Duodenal mucosa (tissue), 2 donors: ENCODE results near the gene AMOTL1.
"Not testable (repeated sequence)": the region's sequence is repeated elsewhere in the genome, so short reads cannot be mapped to it uniquely, and the experiment has no call there.

Source experiments
- H3K27ac ChIP-seq: one replicate; pipeline ENCODE4 v1.7.0; 2013; ENCODE audit warnings: low read depth, low read length
- H3K27me3 ChIP-seq, 2 donors: one replicate each; pipeline ENCODE4 v1.7.0; 2013; ENCODE audit warnings: low read length in 2 of 2, control low read depth in 1 of 2; ENCODE audit not compliant: insufficient read depth in 2 of 2, control insufficient read depth in 1 of 2
- H3K36me3 ChIP-seq, 2 donors: one replicate each; pipeline ENCODE4 v1.7.0; 2013; ENCODE audit warnings: low read length in 2 of 2, control low read depth in 1 of 2; ENCODE audit not compliant: insufficient read depth in 2 of 2, control insufficient read depth in 1 of 2
- H3K4me1 ChIP-seq, 2 donors: one replicate each; pipeline ENCODE4 v1.7.0; 2013; ENCODE audit warnings: low read length in 2 of 2, control low read depth in 1 of 2; ENCODE audit not compliant: insufficient read depth in 2 of 2, control insufficient read depth in 1 of 2
- H3K4me3 ChIP-seq, 2 donors: one replicate each; pipeline ENCODE4 v1.7.0; 2013; ENCODE audit warnings: low read length in 2 of 2, low read depth in 1 of 2
- H3K9ac ChIP-seq, 2 donors: one replicate each; pipeline ENCODE4 v1.7.0; 2013; ENCODE audit warnings: low read length in 2 of 2, low read depth in 1 of 2
- H3K9me3 ChIP-seq, 2 donors: one replicate each; pipeline ENCODE4 v1.7.0; 2013; ENCODE audit warnings: low read length in 2 of 2, control low read depth in 1 of 2; ENCODE audit not compliant: control insufficient read depth in 1 of 2

AMOTL1 gene

GRCh38 chr11:94888204-94888603, 120.0 kb downstream of the AMOTL1 start:
- Histone ChIP-seq H3K27me3 (no peaks in the 10 kb centered on the region), H3K36me3 (no peaks in the 10 kb centered on the region), H3K9me3 (no peaks in the 10 kb centered on the region), H3K9ac (no peak overlapping the region), H3K4me3 (no peak overlapping the region), H3K27ac (no peak overlapping the region), H3K4me1 (no peaks in the 10 kb centered on the region)

DNA sequence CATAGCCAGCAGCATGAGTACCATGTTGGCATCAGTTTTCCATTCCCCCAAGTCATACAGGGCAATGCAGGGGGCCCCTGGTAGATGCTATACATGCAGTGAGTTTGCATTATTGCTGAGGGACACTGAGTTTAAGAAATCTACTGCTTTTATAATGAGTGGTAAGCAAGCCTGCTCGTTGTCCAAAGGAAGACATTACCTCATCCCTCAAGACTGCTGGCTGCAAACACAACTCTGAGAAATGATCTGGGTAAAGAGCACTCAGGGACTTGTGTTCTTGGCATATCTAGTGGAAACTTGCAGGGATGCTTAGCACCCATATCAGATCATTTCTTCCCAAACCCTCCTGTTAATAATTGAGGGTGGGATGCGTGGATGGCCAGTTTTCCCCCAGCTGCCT, 127.3 kb downstream of the AMOTL1 start:
- Histone ChIP-seq H3K4me3 (no peak overlapping the region), H3K9me3 (no peaks in the 10 kb centered on the region), H3K9ac (no peak overlapping the region), H3K36me3 (no peaks in the 10 kb centered on the region), H3K4me1 (no peaks in the 10 kb centered on the region), H3K27ac (no peak overlapping the region), H3K27me3 (no peaks in the 10 kb centered on the region)

DNA sequence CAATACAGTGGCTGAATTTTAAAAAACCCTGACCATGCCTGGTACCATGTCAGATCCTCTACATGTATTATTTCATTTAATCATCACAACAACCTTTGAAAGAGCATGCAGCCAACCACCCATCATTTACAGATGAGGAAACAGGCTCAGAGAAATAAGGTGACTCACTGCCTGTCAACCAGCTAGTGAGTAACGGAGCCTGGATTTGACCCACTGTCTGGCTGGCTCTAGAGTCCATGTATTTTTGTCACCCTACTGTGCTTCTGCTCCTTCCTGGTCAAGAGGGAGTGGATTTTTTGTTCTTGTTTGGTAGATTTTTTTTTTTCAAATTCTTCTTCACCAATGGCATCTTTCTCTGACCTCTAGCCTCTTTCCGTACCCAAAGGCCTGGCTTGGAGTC, 127.8 kb downstream of the AMOTL1 start:
- Histone ChIP-seq H3K4me1 (no peaks in the 10 kb centered on the region), H3K36me3 (no peaks in the 10 kb centered on the region), H3K27ac (no peak overlapping the region), H3K9me3 (no peaks in the 10 kb centered on the region), H3K9ac (no peak overlapping the region), H3K27me3 (no peaks in the 10 kb centered on the region), H3K4me3 (no peak overlapping the region)

DNA sequence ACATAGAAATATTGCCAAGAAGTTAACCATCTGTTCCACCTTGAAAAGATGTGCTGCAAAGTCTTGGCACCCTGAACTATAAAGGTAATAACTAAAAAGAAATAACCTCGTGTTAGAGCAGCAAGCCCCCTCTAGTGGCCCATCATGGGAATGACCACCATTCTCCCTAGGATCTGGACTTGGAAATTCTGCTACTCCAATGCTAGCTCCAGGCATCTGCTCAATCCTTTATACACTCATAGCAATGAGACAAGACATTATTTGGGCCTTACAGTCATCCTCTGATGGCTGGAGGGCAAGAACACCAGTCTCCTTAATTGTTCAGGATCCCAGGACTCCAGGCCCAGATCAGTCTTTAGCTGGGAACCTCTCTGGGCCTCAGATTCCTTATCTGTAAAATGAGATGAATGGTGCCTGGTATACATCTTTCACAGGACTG, 129.2 kb downstream of the AMOTL1 start:
- H3K36me3 ChIP-seq: no peaks in the 10 kb centered on the region
- H3K9ac ChIP-seq: peak overlapping the region in 1 of 2 donors; percentile 6
- no peaks in the 10 kb centered on the region for H3K9me3 ChIP-seq
- H3K27me3 ChIP-seq: no peaks in the 10 kb centered on the region
- H3K4me1 ChIP-seq: no peaks in the 10 kb centered on the region
- no peak overlapping the region for H3K4me3 ChIP-seq
- no peak overlapping the region for H3K27ac ChIP-seq

DNA sequence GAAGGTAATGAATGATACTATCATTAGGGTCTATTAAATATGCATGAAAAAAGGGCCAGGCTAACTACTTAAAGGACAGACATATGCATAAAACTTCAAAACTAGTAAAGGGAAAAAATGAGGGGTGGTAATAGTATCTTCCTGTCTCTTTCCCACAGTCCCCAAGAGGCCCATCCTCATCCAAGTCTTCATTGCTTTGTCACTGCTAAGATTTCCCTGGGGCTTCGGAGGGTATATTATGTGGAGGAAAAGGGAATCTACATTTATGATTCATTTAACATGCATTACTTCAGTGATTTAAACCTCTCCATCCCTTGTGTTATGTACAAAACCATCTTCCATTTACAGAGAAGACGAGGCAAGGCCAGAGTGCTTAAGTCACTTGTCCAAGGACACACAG, 139.1 kb downstream of the AMOTL1 start:
- Histone ChIP-seq H3K9ac (no peak overlapping the region), H3K36me3 (no peaks in the 10 kb centered on the region), H3K4me1 (no peaks in the 10 kb centered on the region), H3K4me3 (no peak overlapping the region), H3K27ac (no peak overlapping the region), H3K27me3 (no peaks in the 10 kb centered on the region), H3K9me3 (peaks cover 0 to 7% of the 10 kb centered on the region in 2 donors)

DNA sequence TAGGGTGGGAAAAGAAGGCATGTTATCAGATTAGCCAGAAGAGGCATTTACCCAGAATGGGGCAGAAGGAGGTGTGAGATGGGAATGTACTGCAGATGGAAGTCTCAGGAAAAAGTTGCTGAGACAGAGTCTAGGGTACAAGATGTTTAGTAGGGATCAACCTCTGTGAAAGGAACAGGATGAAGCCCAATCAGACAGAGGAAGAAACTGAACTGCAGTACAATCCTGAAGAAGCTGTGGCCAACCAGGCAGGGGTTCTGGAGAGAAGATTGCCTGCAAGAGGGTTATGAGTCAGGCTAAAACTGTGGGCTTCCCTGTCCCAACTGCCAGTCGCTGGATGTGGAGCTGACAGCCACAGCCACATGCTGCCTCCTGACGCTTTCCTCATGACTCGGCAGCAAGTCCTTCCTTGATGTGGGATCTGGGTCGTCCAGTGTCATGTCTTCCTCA, 141.2 kb downstream of the AMOTL1 start:
- Histone ChIP-seq H3K9ac (no peak overlapping the region), H3K36me3 (no peaks in the 10 kb centered on the region), H3K9me3 (peaks cover 0 to 7% of the 10 kb centered on the region in 2 donors), H3K4me3 (no peak overlapping the region), H3K27me3 (no peaks in the 10 kb centered on the region), H3K4me1 (no peaks in the 10 kb centered on the region), H3K27ac (no peak overlapping the region)

DNA sequence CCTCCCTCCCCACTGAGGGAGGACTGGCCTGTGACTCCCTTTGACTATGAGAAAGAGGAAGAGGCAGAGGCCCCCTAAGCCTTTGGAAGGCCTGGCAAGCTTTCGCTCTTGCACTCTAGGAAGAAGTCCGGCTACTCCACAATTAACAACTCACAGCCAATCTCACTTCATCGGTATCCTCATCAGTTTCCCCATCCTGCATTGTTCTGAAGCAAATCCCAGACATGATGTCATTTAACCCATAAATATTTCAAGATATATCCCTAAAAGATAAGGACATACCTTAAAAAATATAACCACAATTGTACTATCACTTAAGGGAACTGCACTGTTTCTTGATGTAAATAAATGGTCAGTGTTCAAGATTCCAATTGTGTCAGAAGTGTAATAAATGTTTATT, 142.1 kb downstream of the AMOTL1 start:
- Histone ChIP-seq H3K4me1 (no peaks in the 10 kb centered on the region), H3K9ac (no peak overlapping the region), H3K27ac (no peak overlapping the region), H3K9me3 (peaks cover 0 to 7% of the 10 kb centered on the region in 2 donors), H3K4me3 (no peak overlapping the region), H3K36me3 (no peaks in the 10 kb centered on the region), H3K27me3 (no peaks in the 10 kb centered on the region)

GRCh38 chr11:94910779-94911178, 142.6 kb downstream of the AMOTL1 start:
- Histone ChIP-seq H3K9ac (no peak overlapping the region), H3K4me3 (no peak overlapping the region), H3K4me1 (no peaks in the 10 kb centered on the region), H3K36me3 (no peaks in the 10 kb centered on the region), H3K27me3 (no peaks in the 10 kb centered on the region), H3K9me3 (peaks cover 0 to 7% of the 10 kb centered on the region in 2 donors), H3K27ac (no peak overlapping the region)

DNA sequence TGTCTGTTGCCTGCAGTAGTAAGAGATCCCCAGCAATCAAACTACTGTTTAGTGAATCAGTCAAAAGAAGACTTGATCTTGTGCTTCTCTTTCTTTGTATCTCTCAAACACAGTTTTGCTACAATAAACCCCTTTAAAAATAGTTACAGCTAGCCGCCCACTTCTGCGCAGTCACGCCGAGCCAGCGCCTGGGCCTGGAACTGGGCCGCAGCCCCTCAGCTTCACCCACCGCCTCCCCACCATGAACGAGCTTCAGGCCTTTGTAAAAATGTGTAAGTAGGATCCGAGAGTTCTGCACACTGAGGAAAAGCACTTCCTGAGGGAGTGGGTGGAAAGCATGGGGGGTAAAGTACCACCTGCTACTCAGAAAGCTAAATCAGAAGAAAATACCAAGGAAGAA, 144.7 kb downstream of the AMOTL1 start:
- Histone ChIP-seq H3K9ac (no peak overlapping the region), H3K4me1 (no peaks in the 10 kb centered on the region), H3K9me3 (no peaks in the 10 kb centered on the region), H3K27ac (no peak overlapping the region), H3K27me3 (no peaks in the 10 kb centered on the region), H3K4me3 (no peak overlapping the region), H3K36me3 (no peaks in the 10 kb centered on the region)

DNA sequence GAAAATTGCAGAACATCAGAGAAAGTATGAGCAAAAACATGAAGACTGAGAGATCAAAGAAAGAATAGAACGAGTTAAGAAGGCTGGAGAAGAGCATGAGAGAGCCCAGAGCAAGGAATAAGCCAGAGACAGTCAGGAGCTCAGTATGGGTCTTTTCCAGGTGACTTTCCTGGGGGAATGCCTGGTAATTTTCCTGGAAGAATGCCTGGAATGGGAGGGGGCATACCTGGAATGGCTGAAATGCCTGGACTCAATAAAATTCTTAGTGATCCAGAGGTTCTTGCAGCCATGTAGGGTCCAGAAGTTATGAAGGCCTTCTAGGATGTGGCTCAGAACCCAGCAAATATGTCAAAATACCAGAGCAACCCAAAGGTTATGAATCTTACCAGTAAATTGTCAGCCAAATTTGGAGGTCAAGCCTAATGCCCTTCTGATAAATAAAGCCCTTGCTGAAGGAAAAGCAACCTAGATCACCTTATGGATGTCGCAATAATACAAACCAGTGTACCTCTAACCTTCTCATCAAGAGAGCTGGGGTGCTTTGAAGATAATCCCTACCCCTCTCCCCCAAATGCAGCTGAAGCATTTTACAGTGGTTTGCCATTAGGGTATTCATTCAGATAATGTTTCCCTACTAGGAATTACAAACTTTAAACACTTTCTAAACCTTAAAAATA, 145.7 kb downstream of the AMOTL1 start:
- H3K9me3 ChIP-seq, H3K4me1 ChIP-seq, H3K27ac ChIP-seq, H3K4me3 ChIP-seq, H3K36me3 ChIP-seq, H3K9ac ChIP-seq, H3K27me3 ChIP-seq: not testable (repeated sequence)
